Prostate gland (tissue), 2 donors: Measurements from ENCODE around the gene CDC27. TPM values are rescaled to one million over a fixed set of nuclear protein-coding genes. Genes with fewer than 3 reads are reported as not detected.

Experiments
- DNase-seq: peaks from one replicate; pipeline ENCODE4 v3.0.0-alpha.2; 2019; ENCODE audit warnings: low spot score
- H3K27ac ChIP-seq, 2 donors: fragments of 200-600 bp; sonication (generic); 2 replicates each; pipeline ENCODE4 v1.5.1; 2017 to 2019
- H3K27me3 ChIP-seq: fragments of 200-600 bp; sonication (generic); replicated peaks from 2 replicates; pipeline ENCODE4 v1.5.1; 2019; ENCODE audit not compliant: insufficient read depth
- H3K36me3 ChIP-seq, 2 donors: fragments of 200-600 bp; sonication (generic); 1 replicate in 1 of 2; 2 replicates in 1 of 2; pipeline versions ENCODE4 v1.5.1 to v1.8.1; 2017 to 2019
- H3K4me1 ChIP-seq: fragments of 200-600 bp; sonication (generic); replicated peaks from 2 replicates; pipeline ENCODE4 v1.5.1; 2019
- H3K4me3 ChIP-seq, 2 donors: fragments of 200-600 bp; sonication (generic); 2 replicates each; pipeline ENCODE4 v1.5.1; 2017 to 2019
- H3K9me3 ChIP-seq: fragments of 200-600 bp; sonication (generic); 2 replicates; pipeline ENCODE4 v1.5.1; 2017
- POLR2A ChIP-seq: fragments of 450-650 bp; IDR thresholded peaks from one replicate; pipeline ENCODE4 v1.6.1; 2016; ENCODE audit warnings: antibody characterized with exemption, mild to moderate bottlenecking
- POLR2AphosphoS5 ChIP-seq: sonication (generic); formaldehyde crosslinking; IDR thresholded peaks from one replicate; pipeline ENCODE4 v1.6.1; 2017; ENCODE audit warnings: antibody characterized with exemption
- WGBS: methylation state at CpG from one replicate; pipeline ENCODE4 v1.1.5; 2018; 5-methylcytosine and 5-hydroxymethylcytosine counted together
- intact Hi-C: fragments of 100-400 bp; cut with DNase I; formaldehyde crosslinking; loops from one replicate; pipeline ENCODE4 v1.14.2; 2022
- total RNA-seq, 2 donors: library from RNA; depleted of rRNA; stranded (reverse); fragments of >200 nt; gene quantifications; one replicate each; pipeline ENCODE4 v1.1.0, GENCODE V29; 2016
- TF ChIP-seq, protein P1 (sequence below), 4 experiments: fragments of 200-600 bp in 2 of 4; fragments of 450-650 bp in 2 of 4; sonication (generic) in 2 of 4; IDR thresholded peaks; 1 replicate in 3 of 4; 2 replicates in 1 of 4; pipeline ENCODE4 v1.5.1; 2016 to 2019; ENCODE audit warnings: antibody characterized with exemption in 4 of 4, mild to moderate bottlenecking in 2 of 4, moderate library complexity in 2 of 4

Gene CDC27, protein sequence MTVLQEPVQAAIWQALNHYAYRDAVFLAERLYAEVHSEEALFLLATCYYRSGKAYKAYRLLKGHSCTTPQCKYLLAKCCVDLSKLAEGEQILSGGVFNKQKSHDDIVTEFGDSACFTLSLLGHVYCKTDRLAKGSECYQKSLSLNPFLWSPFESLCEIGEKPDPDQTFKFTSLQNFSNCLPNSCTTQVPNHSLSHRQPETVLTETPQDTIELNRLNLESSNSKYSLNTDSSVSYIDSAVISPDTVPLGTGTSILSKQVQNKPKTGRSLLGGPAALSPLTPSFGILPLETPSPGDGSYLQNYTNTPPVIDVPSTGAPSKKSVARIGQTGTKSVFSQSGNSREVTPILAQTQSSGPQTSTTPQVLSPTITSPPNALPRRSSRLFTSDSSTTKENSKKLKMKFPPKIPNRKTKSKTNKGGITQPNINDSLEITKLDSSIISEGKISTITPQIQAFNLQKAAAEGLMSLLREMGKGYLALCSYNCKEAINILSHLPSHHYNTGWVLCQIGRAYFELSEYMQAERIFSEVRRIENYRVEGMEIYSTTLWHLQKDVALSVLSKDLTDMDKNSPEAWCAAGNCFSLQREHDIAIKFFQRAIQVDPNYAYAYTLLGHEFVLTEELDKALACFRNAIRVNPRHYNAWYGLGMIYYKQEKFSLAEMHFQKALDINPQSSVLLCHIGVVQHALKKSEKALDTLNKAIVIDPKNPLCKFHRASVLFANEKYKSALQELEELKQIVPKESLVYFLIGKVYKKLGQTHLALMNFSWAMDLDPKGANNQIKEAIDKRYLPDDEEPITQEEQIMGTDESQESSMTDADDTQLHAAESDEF
- 10 to 100 TPM; 32.2 to 76.9 TPM for total RNA-seq

DNA sequence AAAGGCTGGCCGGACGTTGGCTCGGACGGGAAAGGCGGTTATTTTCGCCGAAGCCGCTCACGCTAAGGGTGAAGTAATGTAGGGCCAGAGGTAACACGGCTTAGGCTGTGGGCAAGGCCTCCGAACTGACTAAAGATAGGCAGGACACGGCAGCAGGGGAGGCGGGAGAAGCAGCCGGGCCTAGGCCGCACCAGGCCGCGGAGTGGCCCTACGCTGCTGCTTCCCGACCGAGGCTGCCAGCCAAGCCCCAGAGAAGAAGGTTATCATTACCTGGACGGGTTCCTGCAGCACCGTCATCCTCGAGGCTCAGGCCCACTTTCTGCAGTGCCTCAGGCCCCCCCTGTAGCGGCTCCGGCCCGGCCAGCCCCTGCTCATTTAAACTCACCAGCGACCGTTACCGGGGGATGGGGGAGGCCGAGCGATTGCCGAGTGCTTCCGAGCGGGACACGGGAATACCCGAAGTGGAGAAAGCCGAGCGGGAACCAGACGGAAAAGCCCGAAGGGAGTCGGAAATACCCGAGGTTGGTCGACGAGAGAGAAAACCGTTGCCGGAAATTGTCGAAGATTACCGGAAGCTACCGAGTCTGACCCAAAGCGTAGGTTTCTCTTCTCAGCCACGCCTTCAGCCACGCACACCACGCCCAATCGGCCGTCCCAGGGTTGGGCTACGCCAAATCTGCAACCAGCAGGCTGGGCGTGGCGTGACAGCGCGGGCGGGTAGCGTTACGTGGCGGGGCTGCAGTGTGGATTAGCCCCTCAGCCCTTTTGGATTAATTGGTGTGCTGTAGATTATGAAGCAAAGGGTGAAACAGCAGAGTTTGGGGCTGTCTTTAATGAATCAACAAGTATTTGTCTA is at the start of gene CDC27:
TSS of gene CDC27 (minus strand) at position 420 of the 856 bp plus-strand sequence. CDS start at position 297, 123 bp downstream.
- Histone ChIP-seq H3K9me3 (no peaks in the 10 kb centered on the region), H3K27me3 (no peaks in the 10 kb centered on the region), H3K36me3 (no peaks in the 10 kb centered on the region), H3K4me1 (no peaks in the 10 kb centered on the region), H3K27ac (peak within 1 kb of the TSS; percentile 90 to 93), H3K4me3 (peak within 1 kb of the TSS; percentile 82 to 86)
- peak; percentile 99 for DNase-seq
- under 1% methylated on average over 64 of the region's 64 CpGs for WGBS
- TF ChIP-seq, protein P1, sequence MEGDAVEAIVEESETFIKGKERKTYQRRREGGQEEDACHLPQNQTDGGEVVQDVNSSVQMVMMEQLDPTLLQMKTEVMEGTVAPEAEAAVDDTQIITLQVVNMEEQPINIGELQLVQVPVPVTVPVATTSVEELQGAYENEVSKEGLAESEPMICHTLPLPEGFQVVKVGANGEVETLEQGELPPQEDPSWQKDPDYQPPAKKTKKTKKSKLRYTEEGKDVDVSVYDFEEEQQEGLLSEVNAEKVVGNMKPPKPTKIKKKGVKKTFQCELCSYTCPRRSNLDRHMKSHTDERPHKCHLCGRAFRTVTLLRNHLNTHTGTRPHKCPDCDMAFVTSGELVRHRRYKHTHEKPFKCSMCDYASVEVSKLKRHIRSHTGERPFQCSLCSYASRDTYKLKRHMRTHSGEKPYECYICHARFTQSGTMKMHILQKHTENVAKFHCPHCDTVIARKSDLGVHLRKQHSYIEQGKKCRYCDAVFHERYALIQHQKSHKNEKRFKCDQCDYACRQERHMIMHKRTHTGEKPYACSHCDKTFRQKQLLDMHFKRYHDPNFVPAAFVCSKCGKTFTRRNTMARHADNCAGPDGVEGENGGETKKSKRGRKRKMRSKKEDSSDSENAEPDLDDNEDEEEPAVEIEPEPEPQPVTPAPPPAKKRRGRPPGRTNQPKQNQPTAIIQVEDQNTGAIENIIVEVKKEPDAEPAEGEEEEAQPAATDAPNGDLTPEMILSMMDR (IDR thresholded peaks at IDR 0.05), result peak in 2 of 4 experiments; percentile 21 to 22
- peak; percentile 36 for TF ChIP-seq POLR2A
- peak; percentile 82 for TF ChIP-seq POLR2AphosphoS5
- intact Hi-C loops, result loop anchor here (5.0 kb wide), 1 partner anchor 428 kb away; no protein-coding TSS in a partner anchor

DNA sequence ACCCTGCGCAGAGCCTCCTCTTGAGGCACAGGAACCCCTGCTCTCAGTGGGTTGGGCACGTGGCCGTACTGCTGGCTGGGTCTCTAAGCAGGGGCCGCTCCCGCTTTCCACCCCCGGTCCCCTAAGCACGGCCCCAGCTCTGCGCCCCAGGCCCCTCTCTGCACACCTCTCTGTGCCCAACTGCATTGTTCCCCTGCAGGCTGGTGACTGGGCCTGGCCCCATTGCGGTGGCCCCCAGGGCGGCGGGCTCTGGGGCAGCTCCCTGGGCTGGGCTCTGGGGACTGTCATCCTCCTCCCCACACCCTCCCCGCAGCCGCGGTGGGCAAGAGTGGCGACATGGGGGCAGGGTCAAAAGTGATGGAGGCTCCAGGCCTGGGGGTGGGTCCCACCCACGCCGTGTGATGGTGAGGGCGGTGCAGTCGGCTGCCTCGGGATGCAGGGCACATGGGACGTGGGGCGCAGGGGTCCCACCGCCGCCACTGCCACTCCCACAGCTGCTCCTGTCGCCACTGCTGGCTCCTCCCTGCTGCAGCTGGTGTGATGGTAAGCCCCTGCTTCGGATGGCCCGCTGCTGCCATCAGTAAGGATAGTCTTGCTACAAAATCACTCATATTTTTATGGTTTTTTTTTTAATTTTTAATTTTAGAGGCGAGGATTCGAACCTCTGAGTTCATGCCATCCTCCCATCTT is 49.4 kb upstream of the CDC27 start:
- H3K27ac ChIP-seq, result no peak overlapping the region
- no peaks in the 10 kb centered on the region for H3K36me3 ChIP-seq
- DNase-seq, result no peak
- H3K4me3 ChIP-seq, result no peak overlapping the region
- intact Hi-C loops, result loop anchor here (10.0 kb wide), 1 partner anchor 376 kb away; no protein-coding TSS in a partner anchor
- no peaks in the 10 kb centered on the region for H3K27me3 ChIP-seq
- WGBS, result 96% methylated on average over 28 of the region's 29 CpGs
- no peak for TF ChIP-seq POLR2AphosphoS5
- TF ChIP-seq POLR2A, result no peak
- TF ChIP-seq, protein P1 (IDR thresholded peaks at IDR 0.05), result no peak
- no peaks in the 10 kb centered on the region for H3K9me3 ChIP-seq
- no peaks in the 10 kb centered on the region for H3K4me1 ChIP-seq

DNA sequence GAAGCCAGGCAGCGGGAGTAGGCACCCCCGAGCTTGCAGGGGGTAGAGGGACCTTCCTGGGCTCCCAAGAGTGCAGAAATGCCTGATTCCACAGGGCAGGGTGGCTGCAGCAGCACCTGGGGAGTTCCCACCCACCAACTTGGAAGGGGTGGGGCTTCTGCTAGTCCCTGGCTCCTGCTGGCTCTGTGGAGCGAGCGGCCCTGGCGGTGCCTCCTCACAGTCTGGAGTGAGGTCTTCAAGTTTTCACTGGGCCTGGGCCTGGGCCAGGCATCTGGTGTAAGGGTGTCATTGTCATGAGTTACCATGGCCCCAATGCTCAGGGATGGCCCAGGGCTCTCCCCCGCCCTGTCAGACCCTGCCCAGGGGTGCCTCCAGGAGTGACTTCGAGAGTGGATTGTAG is 48.7 kb upstream of the CDC27 start:
- WGBS, result 93% methylated on average over 3 of the region's 7 CpGs
- intact Hi-C loops, result loop anchor here (10.0 kb wide), 1 partner anchor 377 kb away; no protein-coding TSS in a partner anchor

More for the DNA sequence above, 48.7 kb upstream of the CDC27 start:
- Histone ChIP-seq H3K27me3 (no peaks in the 10 kb centered on the region), H3K4me3 (no peak overlapping the region), H3K4me1 (no peaks in the 10 kb centered on the region), H3K9me3 (no peaks in the 10 kb centered on the region), H3K36me3 (no peaks in the 10 kb centered on the region), H3K27ac (no peak overlapping the region)
- DNase-seq, result no peak
- TF ChIP-seq POLR2AphosphoS5 (no peak), POLR2A (no peak)
- TF ChIP-seq, protein P1 (IDR thresholded peaks at IDR 0.05), result no peak
